Fibroblast of lung (primary cell): Measurements from ENCODE around the gene BLCAP. TPM values are rescaled to one million over a fixed set of nuclear protein-coding genes. Genes with fewer than 3 reads are reported as not detected.
"Not testable (repeated sequence)": the region's sequence is repeated elsewhere in the genome, so short reads cannot be mapped to it uniquely, and the experiment has no call there.

Experiments used
- DNase-seq, 2 donors: peaks; one replicate each; pipeline versions ENCODE4 v3.0.0 to v3.0.0-alpha.2; 2010; ENCODE audit warnings: low read depth in 2 of 2
- H2AFZ ChIP-seq: 2 replicates; pipeline ENCODE4 v1.5.1; 2012; ENCODE audit warnings: low read length, control low read depth, inconsistent platforms
- H3K27ac ChIP-seq: 2 replicates; pipeline ENCODE4 v1.5.1; 2011; ENCODE audit warnings: low read length, control low read depth; ENCODE audit not compliant: insufficient read depth
- H3K27me3 ChIP-seq: 2 replicates; pipeline ENCODE4 v1.5.1; 2011; ENCODE audit warnings: mild to moderate bottlenecking, low read length; ENCODE audit not compliant: control insufficient read depth, insufficient read depth
- H3K36me3 ChIP-seq: 2 replicates; pipeline ENCODE4 v1.5.1; 2011; ENCODE audit warnings: low read length; ENCODE audit not compliant: control insufficient read depth, insufficient read depth
- H3K4me1 ChIP-seq: 2 replicates; pipeline ENCODE4 v1.5.1; 2011; ENCODE audit warnings: low read length; ENCODE audit not compliant: control insufficient read depth, insufficient read depth; ENCODE audit errors: extremely low read depth
- H3K4me2 ChIP-seq: 2 replicates; pipeline ENCODE4 v1.5.1; 2011; ENCODE audit warnings: low read length, control low read depth; ENCODE audit not compliant: insufficient read depth; ENCODE audit errors: extremely low read depth
- H3K4me3 ChIP-seq, 4 experiments: fragments of 200-600 bp in 1 of 4; sonication (generic) in 1 of 4; replicated peaks in 1 of 4; 2 replicates each; pipeline ENCODE4 v1.5.1; 2011 to 2016; ENCODE audit warnings: low read length in 4 of 4, low read depth in 3 of 4, mild to moderate bottlenecking in 3 of 4, control low read depth in 2 of 4, inconsistent platforms in 1 of 4, mixed read lengths in 1 of 4; ENCODE audit not compliant: insufficient read depth in 1 of 4; ENCODE audit errors: control extremely low read depth in 1 of 4
- H3K79me2 ChIP-seq: 2 replicates; pipeline ENCODE4 v1.5.1; 2012; ENCODE audit warnings: mild to moderate bottlenecking, low read length, inconsistent platforms; ENCODE audit not compliant: control insufficient read depth, insufficient read depth
- H3K9ac ChIP-seq: 2 replicates; pipeline ENCODE4 v1.5.1; 2011; ENCODE audit warnings: mild to moderate bottlenecking, low read length, control low read depth; ENCODE audit not compliant: insufficient read depth
- H3K9me3 ChIP-seq: 2 replicates; pipeline ENCODE4 v1.5.1; 2012; ENCODE audit warnings: low read depth, low read length; ENCODE audit not compliant: control insufficient read depth, insufficient read depth
- H4K20me1 ChIP-seq: 2 replicates; pipeline ENCODE4 v1.5.1; 2011; ENCODE audit warnings: low read length; ENCODE audit not compliant: control insufficient read depth, insufficient read depth; ENCODE audit errors: extremely low read depth
- CTCF ChIP-seq, 2 donors: IDR thresholded peaks in 1 of 2; conservative IDR thresholded peaks in 1 of 2; 1 replicate in 1 of 2; 2 replicates in 1 of 2; pipeline ENCODE4 v1.5.1; 2011 to 2012; ENCODE audit warnings: low read length in 2 of 2, control low read depth in 1 of 2, inconsistent platforms in 1 of 2, low read depth in 1 of 2, mild to moderate bottlenecking in 1 of 2
- EZH2 ChIP-seq: IDR thresholded peaks from 2 replicates; pipeline ENCODE4 v1.5.1; 2012; ENCODE audit warnings: low read length, control low read depth, mild to moderate bottlenecking; ENCODE audit errors: missing control alignments
- polyA plus RNA-seq, 2 donors: library from polyadenylated mRNA; depleted of rRNA in 1 of 2; stranded (reverse) in 1 of 2; unstranded in 1 of 2; fragments of >200 nt; gene quantifications; 2 replicates each; pipeline ENCODE4 v1.2.1, GENCODE V29; 2011 to 2012; ENCODE audit warnings: missing spikeins in 1 of 2
- total RNA-seq: library from RNA; depleted of rRNA; stranded (reverse); fragments of >200 nt; gene quantifications from 2 replicates; pipeline ENCODE4 v1.2.1, GENCODE V29; 2014

The BLCAP gene
- total and polyA plus RNA-seq, 2 donors (not counting 1 experiment from before 2014, with no cell fraction given): 31.0 to 83.1 TPM

GRCh38 chr20:37558306-37558705 lies 30.6 kb upstream of the BLCAP start:
- no peak overlapping the region for H3K4me3 ChIP-seq
- no peaks in the 10 kb centered on the region for H3K9me3 ChIP-seq
- H3K4me2 ChIP-seq: no peak overlapping the region
- H3K4me1 ChIP-seq: no peaks in the 10 kb centered on the region
- H3K36me3 ChIP-seq: no peaks in the 10 kb centered on the region
- no peaks in the 10 kb centered on the region for H3K27me3 ChIP-seq
- H3K79me2 ChIP-seq: no peaks in the 10 kb centered on the region
- no peak overlapping the region for H3K27ac ChIP-seq
- no peak overlapping the region for H2AFZ ChIP-seq
- no peak overlapping the region for H3K9ac ChIP-seq
- DNase-seq: no peak
- no peaks in the 10 kb centered on the region for H4K20me1 ChIP-seq
- TF ChIP-seq EZH2: no peak
- TF ChIP-seq CTCF (conservative IDR thresholded peaks at IDR 0.05 in 1 of 2, IDR thresholded peaks at IDR 0.05 in 1 of 2; ENCODE audit: low read depth in 1 of 2, low read length in 2 of 2): no peak

GRCh38 chr20:37556538-37556937 lies 28.9 kb upstream of the BLCAP start:
- no peaks in the 10 kb centered on the region for H3K36me3 ChIP-seq
- H3K4me3 ChIP-seq: no peak overlapping the region
- H4K20me1 ChIP-seq: no peaks in the 10 kb centered on the region
- no peak for DNase-seq
- no peaks in the 10 kb centered on the region for H3K79me2 ChIP-seq
- no peak overlapping the region for H3K4me2 ChIP-seq
- H3K9ac ChIP-seq: no peak overlapping the region
- no peak overlapping the region for H3K27ac ChIP-seq
- TF ChIP-seq CTCF (conservative IDR thresholded peaks at IDR 0.05 in 1 of 2, IDR thresholded peaks at IDR 0.05 in 1 of 2; ENCODE audit: low read depth in 1 of 2, low read length in 2 of 2) (no peak), EZH2 (no peak)
- no peaks in the 10 kb centered on the region for H3K4me1 ChIP-seq
- no peaks in the 10 kb centered on the region for H3K9me3 ChIP-seq
- no peak overlapping the region for H2AFZ ChIP-seq
- H3K27me3 ChIP-seq: no peaks in the 10 kb centered on the region

GRCh38 chr20:37554721-37555298 lies 27.1 kb upstream of the BLCAP start:
- not testable (repeated sequence) for H3K4me3 ChIP-seq, H3K9ac ChIP-seq, H3K27me3 ChIP-seq, H3K4me1 ChIP-seq, H3K27ac ChIP-seq, H3K79me2 ChIP-seq, DNase-seq, H4K20me1 ChIP-seq, H3K9me3 ChIP-seq, H2AFZ ChIP-seq, H3K36me3 ChIP-seq, H3K4me2 ChIP-seq
